Raji (cell line): ENCODE data around the gene ENTPD8.

Experiments
- POLR2A ChIP-seq: IDR thresholded peaks from 2 replicates; pipeline ENCODE4 v1.6.1; 2011; ENCODE audit warnings: low read depth, low read length, control low read depth; ENCODE audit not compliant: insufficient read depth

The ENTPD8 gene

GRCh38 chr9:137441289-137441934, at the start of gene ENTPD8:
Gene ENTPD8, minus strand, starts transcription at chr9:137441357. Its CDS starts 3,072 bp downstream, at chr9:137438285.
- no peak for TF ChIP-seq POLR2A

- TF ChIP-seq POLR2A: no peak
Measured at GRCh38 chr9:137490532-137491186, 49.5 kb upstream of the ENTPD8 start.

GRCh38 chr9:137488906-137489305, 47.7 kb upstream of the ENTPD8 start:
- TF ChIP-seq POLR2A: no peak

GRCh38 chr9:137488327-137488653, 47.1 kb upstream of the ENTPD8 start:
- no peak for TF ChIP-seq POLR2A

DNA sequence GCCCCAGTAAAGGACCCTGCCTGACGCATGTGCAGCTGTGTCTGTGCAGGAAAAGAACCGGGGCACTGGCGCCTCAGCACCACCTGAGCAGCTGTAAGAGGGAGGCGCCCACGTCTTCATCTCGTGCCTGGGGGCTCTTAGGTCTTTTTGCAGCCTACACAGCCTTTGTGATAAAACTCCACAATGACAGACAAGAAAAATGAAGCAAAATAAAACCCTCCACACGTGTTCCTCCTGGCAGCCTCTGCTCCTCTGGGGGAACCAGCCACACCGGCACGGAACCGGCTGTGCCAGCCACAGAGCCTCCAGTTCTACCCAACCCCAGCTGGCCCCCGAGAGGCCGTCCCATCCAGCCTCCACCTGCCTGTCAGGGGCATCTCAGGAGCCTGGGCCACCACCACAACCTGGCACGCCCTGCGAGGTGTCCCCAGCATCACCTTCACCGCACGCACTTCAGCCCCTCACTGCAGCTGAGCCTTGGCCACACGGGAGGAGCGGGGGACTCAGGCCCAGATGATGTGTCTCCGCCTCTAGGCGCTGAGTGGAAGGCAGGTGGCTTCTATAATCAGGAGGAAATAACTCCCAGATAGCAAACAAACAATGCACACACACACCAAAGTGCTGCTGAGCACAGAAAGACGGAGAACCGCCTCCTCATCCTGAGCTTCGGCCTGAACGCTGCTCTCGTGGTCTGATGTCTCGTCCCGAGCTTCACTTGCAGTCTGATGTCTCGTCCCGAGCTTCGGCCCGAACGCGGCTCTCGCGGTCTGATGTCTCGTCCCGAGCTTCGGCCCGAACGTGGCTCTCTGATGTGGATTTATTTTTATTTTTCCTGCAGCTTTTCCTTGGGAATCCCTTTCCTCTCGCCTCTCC, 46.5 kb upstream of the ENTPD8 start:
- TF ChIP-seq POLR2A: no peak

DNA sequence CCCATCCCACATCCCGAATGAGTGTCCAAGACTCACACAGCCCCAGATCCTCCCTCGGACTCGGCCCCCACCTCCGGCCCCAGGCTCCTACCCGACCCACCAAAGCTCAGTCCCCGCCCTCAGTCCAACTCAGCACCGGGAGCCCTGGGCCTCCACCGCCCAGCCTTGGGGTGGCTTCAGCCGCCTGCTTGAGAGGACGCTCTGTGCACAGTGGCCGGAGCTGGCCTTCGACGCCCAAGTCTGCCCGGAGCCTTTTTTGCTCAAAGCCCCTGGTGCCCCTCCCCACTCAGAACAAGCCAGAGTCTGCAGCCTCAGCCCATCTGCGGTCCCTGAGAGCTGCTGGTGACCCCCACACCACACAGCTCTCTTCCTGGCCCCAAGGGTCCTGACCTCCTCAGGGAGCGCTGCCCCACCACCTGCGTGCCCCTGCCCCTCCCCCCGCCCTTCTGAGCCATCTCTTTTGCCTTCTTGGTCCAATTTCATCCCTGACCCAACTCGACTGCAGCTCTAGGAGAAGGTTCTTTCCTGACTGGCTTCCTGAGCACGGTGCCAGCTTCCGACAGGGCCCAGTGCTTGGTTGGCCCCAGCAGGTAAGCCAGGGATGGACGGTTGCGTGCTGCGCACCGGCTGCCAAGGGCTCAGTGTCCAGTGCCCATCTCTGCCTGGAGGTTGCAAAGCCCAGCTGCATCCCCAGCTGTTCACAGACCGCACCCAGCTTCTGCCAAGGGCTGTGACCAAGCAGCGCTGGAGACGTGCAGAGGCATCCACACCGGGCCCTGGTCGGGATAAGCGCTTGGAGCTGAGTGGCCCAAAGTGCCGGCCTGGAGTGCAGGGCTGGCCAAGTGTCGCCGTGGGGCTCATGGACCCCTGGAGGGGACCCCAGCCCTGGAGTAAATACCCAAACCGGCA, 45.6 kb upstream of the ENTPD8 start:
- TF ChIP-seq POLR2A: no peak

DNA sequence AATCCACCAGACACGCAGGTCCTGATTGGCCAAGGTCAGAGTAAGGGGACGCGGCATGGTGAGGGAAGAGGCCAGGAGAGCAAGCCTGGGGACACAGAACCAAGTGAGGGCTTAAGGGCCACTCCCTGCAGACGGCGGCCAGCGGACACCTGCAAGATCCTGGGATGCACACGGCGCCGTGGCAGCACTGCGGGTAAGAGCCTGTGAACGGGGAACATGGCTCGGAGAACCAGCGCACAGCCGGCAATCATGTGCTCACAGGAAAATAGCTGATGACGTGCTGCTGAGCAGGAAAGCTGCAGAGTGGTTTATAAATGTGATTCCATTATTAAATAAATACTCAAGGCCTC, 45.0 kb upstream of the ENTPD8 start:
- TF ChIP-seq POLR2A: no peak

GRCh38 chr9:137485343-137486140, 44.4 kb upstream of the ENTPD8 start:
- no peak for TF ChIP-seq POLR2A

- no peak for TF ChIP-seq POLR2A
Measured at GRCh38 chr9:137484551-137485315, 43.6 kb upstream of the ENTPD8 start.

- TF ChIP-seq POLR2A: no peak
Measured at GRCh38 chr9:137482094-137482781, 41.1 kb upstream of the ENTPD8 start.

DNA sequence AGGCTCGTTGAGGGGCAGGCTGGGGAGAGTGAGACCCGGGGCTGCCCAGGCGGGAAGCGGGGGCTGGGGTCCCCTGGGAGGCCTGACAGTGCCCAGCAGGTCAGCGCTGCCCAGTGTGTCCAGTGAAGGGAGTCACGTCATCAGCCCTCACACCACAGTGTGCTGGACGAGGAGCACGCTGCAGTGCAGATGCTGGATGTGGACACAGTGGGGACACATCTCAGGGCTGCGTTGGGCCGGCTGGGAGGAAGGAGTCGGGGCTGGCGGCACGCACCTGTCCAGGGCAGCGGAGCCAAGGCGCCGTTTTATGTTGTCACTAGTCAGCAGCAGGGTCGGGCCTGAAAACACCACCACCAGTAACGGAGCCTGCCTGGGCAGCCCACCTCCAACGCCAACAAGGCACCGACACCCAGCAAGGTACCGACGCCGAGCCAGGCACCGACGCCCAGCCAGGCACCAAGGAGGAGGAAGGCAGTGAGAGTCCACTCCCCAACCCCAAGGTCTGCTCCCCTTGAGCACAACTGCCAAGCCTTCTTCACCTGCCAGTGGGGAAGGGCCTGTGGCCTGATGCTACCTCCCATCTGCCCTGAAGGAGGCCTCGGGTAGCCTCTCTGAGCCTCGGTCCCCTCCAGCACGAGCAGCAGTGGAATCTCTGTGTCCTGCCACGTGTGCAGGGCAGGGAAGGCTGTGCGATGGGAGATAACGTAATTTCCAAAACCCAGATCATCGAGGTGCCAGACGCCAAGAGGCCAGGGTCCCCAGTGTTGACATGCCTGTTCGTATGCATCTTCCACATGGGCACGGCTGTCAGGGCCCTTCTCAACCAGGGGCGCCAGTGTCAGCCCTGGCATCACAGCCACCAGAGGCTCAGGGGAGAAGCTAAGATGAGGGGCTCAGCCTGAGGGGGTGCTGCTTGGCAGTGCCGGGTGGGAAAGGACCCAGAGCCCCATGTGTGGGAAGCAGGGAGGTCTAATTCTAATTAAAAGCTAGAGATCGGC, 39.8 kb upstream of the ENTPD8 start:
- no peak for TF ChIP-seq POLR2A

GRCh38 chr9:137479892-137480685, 38.9 kb upstream of the ENTPD8 start:
- TF ChIP-seq POLR2A: no peak
